Hematopoietic multipotent progenitor cell treated with erythropoietin and hydrocortisone succinate and interleukin-3 and kit ligand, for 8 days (in vitro differentiated cells): ENCODE results near the gene STAU1.
A peak's percentile ranks its signal among the peaks of the same experiment; 100 is the strongest.
"Not testable (repeated sequence)": the region's sequence is repeated elsewhere in the genome, so short reads cannot be mapped to it uniquely, and the experiment has no call there.

Experiments used
- DNase-seq: peaks from one replicate; pipeline ENCODE4 v3.0.0-alpha.2; 2015

STAU1 gene

GRCh38 chr20:49187851-49188641, at the start of gene STAU1:
TSS of gene STAU1 (minus strand) at chr20:49188334. CDS start at chr20:49166201, 22,133 bp downstream.
- DNase-seq, result peak; percentile 94

DNA sequence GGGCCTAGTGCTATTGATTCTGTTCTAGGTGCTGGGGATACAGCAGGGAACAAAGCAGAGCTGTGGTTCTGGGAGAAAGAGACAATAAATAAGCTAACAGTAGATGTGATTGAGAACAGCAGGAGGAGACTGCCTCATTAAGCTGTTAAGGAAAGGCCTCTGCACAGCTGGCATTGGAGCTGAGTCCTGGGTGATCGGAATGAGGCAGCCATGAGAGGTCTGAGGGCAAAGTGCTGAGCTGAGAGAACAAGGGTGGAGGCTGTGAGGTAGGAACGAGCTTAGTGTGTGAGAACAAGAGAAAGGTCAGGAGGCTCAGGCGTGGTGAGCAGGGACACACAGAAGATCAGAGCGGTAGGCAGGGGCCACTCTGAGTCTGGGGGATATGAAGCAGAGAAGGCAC, 49.4 kb upstream of the STAU1 start:
- DNase-seq, result no peak

DNA sequence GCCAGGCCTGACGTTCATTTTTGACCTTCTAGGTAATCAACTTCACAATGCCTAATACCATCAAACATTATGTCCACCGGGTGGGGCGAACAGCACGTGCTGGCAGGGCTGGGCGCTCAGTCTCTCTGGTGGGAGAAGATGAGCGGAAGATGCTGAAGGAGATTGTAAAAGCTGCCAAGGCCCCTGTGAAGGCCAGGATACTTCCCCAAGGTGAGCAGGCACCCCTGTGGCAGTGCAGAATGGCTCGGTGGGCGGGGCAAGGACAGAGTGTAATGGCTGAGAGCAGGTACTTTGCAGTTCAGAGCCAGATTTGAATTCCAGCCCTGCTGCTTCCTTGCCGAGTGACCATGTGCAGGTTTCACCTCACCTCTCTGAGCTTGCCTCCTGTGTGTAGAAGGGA, 48.2 kb upstream of the STAU1 start:
- DNase-seq, result no peak

GRCh38 chr20:49234831-49235230, 46.7 kb upstream of the STAU1 start:
- DNase-seq, result no peak

DNA sequence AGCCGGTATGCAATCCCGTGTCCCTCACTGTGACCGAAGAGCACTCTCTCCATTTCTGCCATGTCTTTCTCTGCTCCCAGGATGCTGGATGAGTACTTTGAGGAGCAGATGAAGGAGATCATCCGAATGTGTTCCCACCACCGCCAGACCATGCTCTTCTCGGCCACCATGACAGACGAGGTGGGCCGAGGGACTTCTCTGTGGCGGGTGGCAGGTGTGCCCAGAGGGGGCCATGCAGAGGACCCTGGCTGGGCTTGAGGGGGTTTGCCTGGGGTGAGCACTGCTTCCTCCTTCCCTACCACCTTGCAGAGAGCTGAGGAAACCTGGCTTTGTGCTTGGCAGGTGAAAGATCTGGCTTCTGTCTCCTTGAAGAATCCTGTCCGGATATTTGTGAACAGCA, 45.1 kb upstream of the STAU1 start:
- no peak for DNase-seq

GRCh38 chr20:49231471-49231870, 43.3 kb upstream of the STAU1 start:
- DNase-seq, result no peak

DNA sequence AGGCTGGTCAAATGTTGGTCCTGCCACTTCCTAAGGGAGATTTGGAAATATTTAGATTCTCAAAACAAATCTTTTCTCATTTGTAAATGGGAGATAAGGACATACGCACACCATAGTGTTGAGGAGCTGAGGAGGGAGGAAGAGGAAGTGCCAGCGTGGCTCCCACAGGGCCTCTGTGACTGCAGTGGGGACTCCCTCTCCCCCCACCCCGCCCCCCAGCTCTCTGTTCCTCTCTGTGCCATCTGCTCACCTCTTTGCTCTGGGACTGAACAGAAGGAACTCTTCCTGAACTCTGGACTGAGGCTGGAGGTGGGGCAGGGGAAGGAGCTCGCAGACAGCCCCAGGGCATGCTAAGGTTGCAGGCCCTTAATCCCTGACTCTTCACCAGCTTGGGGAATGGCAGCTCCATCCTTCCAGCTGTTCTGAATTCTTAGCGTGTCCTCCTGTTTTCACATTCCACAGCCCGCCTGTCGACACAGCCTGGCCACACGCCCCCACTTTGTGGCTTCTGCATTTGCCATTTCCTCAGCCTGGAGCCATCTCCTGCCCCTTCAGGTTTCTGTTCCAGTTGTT, 42.5 kb upstream of the STAU1 start:
- DNase-seq, result peak; percentile 74

DNA sequence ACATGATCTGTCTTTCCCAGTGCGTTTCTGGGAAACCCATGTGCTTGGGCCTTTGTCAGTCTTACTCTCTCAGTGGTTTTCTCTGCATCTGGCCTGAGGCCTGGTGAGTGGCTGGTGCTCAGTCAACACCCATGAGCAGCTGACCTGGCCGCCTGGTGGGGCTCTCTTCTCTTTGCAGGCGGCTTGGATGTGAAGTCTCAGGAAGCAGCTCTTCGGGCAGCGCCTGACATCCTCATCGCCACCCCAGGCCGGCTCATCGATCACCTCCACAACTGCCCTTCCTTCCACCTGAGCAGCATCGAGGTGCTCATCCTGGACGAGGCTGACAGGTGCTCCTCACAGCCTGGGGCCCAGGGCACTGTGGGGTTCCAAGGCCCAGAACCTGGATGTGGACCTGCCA, 41.9 kb upstream of the STAU1 start:
- DNase-seq, result peak; percentile 43

DNA sequence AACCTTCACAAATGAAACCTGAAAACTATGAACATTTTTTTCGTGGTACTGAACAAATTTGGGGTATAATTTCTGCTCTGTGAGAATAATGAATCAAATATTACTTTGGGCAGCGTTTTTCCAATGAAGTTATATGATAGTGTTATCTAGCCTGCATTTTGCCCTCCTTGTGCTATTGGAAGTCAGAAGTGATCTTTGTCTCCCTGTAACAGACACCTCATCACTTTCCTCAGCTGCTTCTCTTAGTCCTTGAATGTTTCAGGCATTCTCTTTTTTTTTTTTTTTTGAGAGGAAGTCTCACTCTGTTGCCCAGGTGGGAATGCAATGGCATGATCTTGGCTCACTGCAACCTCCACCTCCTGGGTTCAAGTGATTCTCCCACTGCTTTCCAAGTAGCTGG, 41.2 kb upstream of the STAU1 start:
- no peak for DNase-seq

GRCh38 chr20:49228676-49229075, 40.5 kb upstream of the STAU1 start:
- DNase-seq, result no peak

DNA sequence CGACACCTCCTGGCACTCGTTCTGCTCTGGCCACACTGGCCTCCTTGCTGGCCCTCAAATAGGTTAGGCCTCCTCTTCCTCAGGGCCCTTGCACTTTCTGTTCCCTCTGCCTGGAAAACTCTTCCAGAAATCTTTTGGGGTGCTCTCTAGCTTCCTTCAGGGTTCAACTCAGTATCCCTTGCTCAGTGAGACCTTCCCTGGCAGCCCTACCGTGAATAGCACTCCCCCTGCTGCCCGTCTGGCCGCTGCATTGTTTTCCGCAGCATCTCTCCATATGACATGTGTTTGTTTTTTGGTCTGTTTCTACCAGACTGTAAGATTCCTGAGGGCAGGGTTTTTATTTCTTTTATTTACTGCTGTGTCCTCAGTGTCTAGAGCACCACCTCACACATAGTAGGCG, 37.8 kb upstream of the STAU1 start:
- DNase-seq, result no peak

- DNase-seq, result no peak
These were observed 32.0 kb upstream of the STAU1 start for GRCh38 chr20:49219924-49220831.

- peak; percentile 99 for DNase-seq
These were observed 31.2 kb upstream of the STAU1 start, which contains the start of gene DDX27 for GRCh38 chr20:49219091-49219923. TSS of gene DDX27 (plus strand) at chr20:49219416. CDS start at chr20:49219449, 33 bp downstream.

GRCh38 chr20:49218739-49219090, 30.6 kb upstream of the STAU1 start:
- DNase-seq, result not testable (repeated sequence)

DNA sequence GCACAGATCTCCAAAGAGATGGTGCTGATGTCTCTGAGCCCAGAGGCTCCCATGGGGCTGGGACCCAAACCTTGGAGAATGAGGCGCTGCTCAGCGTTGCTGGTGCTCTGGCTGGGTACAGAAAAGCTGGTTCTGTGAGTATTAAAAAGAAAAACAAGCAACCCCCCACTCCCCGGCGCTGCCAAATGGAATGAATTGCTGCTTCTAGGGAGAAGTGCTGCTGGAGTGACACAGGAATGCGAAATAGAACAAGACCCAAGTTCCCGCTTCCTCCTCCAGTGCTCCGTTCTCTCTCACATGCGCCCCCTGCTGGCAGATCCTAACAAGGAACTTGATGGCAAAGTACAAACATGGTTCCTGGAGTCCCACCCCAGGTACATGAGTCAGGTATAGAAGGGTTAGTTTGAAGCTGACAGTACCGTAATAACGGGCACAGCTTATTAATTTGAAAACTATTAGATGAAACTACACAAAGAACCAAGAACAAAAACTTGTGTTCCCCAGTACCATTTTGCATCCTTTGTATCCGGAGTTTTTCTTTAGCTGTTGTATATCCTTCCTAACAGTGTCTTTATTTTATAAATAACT, 29.0 kb upstream of the STAU1 start:
- DNase-seq, result peak; percentile 94

- no peak for DNase-seq
These were observed 27.1 kb upstream of the STAU1 start for GRCh38 chr20:49215232-49215631.

DNA sequence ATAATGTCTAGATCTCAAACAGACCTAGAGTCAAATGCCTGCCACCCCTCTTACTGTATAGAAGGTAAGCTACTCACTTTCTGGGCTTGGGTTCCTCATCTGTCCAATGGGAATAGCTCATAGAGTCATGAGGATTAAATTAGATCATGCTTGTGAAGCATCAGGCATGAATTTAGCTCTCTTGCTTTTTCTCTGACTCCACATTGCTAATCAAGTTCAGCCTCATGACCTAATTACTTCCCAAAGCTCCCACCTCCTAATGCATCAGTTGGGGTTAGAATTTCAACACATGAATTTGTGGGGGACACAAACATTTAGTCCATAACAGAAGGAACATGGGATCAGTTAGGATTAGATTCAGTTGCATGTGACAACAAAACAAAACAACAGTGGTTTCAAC, 26.4 kb upstream of the STAU1 start:
- no peak for DNase-seq

DNA sequence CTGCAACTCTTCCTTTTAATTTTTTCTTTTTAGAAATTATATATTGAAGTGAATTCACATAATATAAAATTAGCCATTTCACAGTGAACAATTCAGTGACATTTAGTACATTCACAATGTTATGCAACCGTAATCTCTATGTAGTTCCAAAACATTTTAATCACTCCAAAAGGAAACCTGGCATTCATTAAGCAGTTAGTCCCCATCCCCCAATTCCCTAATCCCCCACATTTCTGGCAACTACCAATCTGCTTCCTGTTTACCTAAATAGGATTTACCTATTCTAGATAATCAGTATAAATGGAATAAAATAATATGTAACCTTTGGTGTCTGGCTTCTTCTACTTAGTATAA, 22.6 kb upstream of the STAU1 start:
- no peak for DNase-seq

DNA sequence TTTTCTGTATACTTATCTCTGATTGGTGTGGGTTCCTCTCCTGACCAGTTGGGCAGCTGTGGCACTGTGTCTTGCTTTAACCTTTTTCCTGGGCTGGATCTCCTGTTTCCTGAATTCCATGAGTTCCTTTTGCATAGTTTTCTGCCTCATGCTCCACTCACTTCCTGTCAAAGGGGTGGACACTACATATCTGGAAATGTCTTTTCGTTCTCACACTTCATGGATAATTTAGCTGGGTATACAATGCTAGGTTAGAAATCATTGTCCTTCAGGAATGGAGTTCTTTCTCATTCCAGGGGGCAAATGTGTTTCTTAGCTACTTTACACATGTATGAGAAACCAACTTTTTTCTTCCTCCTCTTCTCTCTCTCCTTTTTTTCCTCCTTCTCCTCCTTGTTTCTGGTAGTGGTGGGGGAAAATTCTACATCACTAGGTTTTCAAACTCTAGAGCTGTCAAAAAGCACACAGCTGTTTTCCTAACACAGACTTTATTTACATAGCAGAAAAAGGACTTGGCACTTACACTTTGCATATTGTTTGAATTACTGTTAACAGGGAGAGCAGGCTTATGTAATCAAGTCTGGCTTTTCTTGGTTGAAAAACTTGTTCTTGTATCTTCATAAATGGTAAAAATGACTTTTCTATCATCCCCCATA, 22.1 kb upstream of the STAU1 start:
- no peak for DNase-seq

DNA sequence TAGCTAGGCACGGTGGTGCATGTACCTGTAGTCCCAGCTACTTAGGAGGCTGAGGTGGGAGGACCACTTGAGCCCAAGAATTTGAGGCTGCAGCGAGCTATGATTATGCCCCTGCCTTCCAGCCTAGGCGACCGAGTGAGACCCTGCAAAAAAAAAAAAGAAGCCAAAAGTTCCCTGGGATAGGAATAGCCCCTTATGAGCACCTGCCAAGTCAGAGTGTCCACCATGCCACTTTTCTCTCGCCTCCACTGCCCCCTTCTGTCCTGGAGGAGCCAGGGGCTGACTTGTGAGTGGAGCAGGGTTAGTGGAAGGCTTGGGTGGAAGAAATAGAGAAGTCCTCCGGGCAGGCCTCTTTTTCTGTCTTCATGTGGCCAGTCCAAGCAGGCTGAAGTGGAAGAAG, 18.9 kb upstream of the STAU1 start:
- DNase-seq, result peak; percentile 47

DNA sequence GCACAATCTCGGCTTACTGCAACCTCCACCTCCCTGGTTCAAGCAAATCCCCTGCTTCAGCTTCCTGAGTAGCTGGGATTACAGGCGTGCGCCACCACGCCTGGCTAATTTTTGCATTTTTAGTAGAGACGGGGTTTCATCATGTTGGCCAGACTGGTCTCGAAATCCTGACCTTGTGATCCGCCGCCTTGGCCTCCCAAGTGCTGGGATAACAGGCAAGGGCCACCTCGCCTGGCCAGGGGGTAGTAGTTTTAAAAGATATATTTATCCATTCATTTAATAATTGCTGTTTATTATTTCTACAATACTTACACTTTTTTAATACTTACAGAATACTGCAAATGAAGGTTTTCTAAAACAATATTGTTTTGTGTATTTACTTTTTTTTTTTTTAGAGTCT, 15.6 kb upstream of the STAU1 start:
- no peak for DNase-seq

DNA sequence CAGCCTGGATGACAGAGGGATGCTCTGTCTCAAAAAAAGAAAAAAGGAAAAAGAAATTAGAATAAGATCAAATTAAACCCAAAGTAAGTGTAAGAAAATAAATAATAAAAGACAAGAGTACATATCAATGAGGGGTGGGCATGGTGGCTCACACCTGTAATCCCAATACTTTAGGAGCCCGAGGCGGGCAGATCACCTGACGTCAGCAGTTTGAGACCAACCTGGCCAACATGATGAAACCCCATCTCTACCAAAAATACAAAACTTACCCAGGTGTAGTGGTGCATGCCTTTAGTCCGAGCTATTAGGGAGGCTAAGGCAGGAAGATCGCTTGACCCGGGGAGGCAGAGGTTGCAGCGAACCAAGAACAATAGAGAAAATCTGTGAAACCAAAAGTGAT, 14.9 kb upstream of the STAU1 start:
- DNase-seq, result no peak
